Measurements from ENCODE around the gene EP400.

EP400 gene

GRCh38 chr12:131915000-131915689, 34.6 kb upstream of the EP400 start (continued):
- TF ChIP-seq ZNF785 (tag by site-specific recombination; IDR thresholded peaks at IDR 0.05) (no peak), CTCF (tag by site-specific recombination; IDR thresholded peaks at IDR 0.05) (no peak), ZNF558 (tag by site-specific recombination; IDR thresholded peaks at IDR 0.05) (no peak), GLIS1 (tag by site-specific recombination; IDR thresholded peaks at IDR 0.05) (no peak), ZNF449 (tag by site-specific recombination; IDR thresholded peaks at IDR 0.05) (no peak)

GRCh38 chr12:131915823-131916222, 33.9 kb upstream of the EP400 start:
- CTCF ChIA-PET, result interaction anchor here (1.8 kb wide), 1 partner anchor 72 kb away, joined by 4 read pairs; no protein-coding TSS in a partner anchor
- Histone ChIP-seq H3K36me3 (ENCODE audit: control insufficient read depth in 2 of 2, insufficient read depth in 1 of 2, low read length in 2 of 2) (peaks cover 0 to 87% of the 10 kb centered on the region in 2 experiments; a peak in 2 of 3 replicates), H3K27ac (ENCODE audit: extremely low read depth, low read depth, low read length) (no peak overlapping the region), H3K9me3 (ENCODE audit: control insufficient read depth, insufficient read depth, low read depth, low read length) (no peaks in the 10 kb centered on the region), H3K4me3 (ENCODE audit: low read depth, low read length) (no peak overlapping the region), H3K4me1 (ENCODE audit: control insufficient read depth, insufficient read depth, low read length) (peaks cover 5% of the 10 kb centered on the region)
- peak; percentile 69; the same call in 1 of the 2 replicates for TF ChIP-seq GLIS2 (tag by site-specific recombination; IDR thresholded peaks at IDR 0.05)
- no peak for TF ChIP-seq ZNF10 (tag by site-specific recombination; IDR thresholded peaks at IDR 0.05)
- peak; percentile 40; the same call in 1 of the 2 replicates for TF ChIP-seq HIC1 (tag by site-specific recombination; IDR thresholded peaks at IDR 0.05)
- POLR2A ChIA-PET, result no interaction called here

GRCh38 chr12:131916306-131917138, 33.2 kb upstream of the EP400 start:
- POLR2A ChIA-PET, result no interaction called here
- Histone ChIP-seq H3K4me1 (ENCODE audit: control insufficient read depth, insufficient read depth, low read length) (peaks cover 5% of the 10 kb centered on the region), H3K27ac (ENCODE audit: extremely low read depth, low read depth, low read length) (no peak overlapping the region), H3K36me3 (ENCODE audit: control insufficient read depth in 2 of 2, insufficient read depth in 1 of 2, low read length in 2 of 2) (peaks cover 0 to 87% of the 10 kb centered on the region in 2 experiments; a peak in 2 of 3 replicates), H3K9me3 (ENCODE audit: control insufficient read depth, insufficient read depth, low read depth, low read length) (no peaks in the 10 kb centered on the region), H3K4me3 (ENCODE audit: low read depth, low read length) (no peak overlapping the region)
- TF ChIP-seq BCL11B (tag by site-specific recombination; IDR thresholded peaks at IDR 0.05; ENCODE audit: low read depth) (no peak), SCRT2 (tag by site-specific recombination; IDR thresholded peaks at IDR 0.05) (0 out of 2 replicates have a peak, but pooled peaks have one; percentile 15)
- CTCF ChIA-PET, result interaction anchor here (1.8 kb wide), 1 partner anchor 73 kb away, joined by 4 read pairs; no protein-coding TSS in a partner anchor

- H3K36me3 ChIP-seq (ENCODE audit: control insufficient read depth in 2 of 2, insufficient read depth in 1 of 2, low read length in 2 of 2), result peaks cover 0 to 87% of the 10 kb centered on the region in 2 experiments; a peak in 2 of 3 replicates
- no peak overlapping the region for H3K4me3 ChIP-seq (ENCODE audit: low read depth, low read length)
- ChIA-PET POLR2A (no interaction called here), CTCF (interaction anchor here (0.9 kb wide), 1 partner anchor 57 kb away, joined by 3 read pairs; no protein-coding TSS in a partner anchor)
- H3K27ac ChIP-seq (ENCODE audit: extremely low read depth, low read depth, low read length), result no peak overlapping the region
- no peaks in the 10 kb centered on the region for H3K9me3 ChIP-seq (ENCODE audit: control insufficient read depth, insufficient read depth, low read depth, low read length)
- H3K4me1 ChIP-seq (ENCODE audit: control insufficient read depth, insufficient read depth, low read length), result peaks cover 3% of the 10 kb centered on the region
- no peak for TF ChIP-seq AEBP2 (tag by site-specific recombination; IDR thresholded peaks at IDR 0.05; ENCODE audit: borderline replicate concordance)
- no peak for TF ChIP-seq PBX3 (CRISPR knock-in tag; IDR thresholded peaks at IDR 0.05)
- no peak for TF ChIP-seq ZNF776 (tag by site-specific recombination; IDR thresholded peaks at IDR 0.05; ENCODE audit: borderline replicate concordance)
- TF ChIP-seq ZNF202 (tag by site-specific recombination; IDR thresholded peaks at IDR 0.05; ENCODE audit: borderline replicate concordance), result no peak
- TF ChIP-seq ZNF37A (tag by site-specific recombination; IDR thresholded peaks at IDR 0.05), result no peak
- TF ChIP-seq ZNF488 (tag by site-specific recombination; IDR thresholded peaks at IDR 0.05), result no peak
- no peak for TF ChIP-seq WT1 (tag by site-specific recombination; IDR thresholded peaks at IDR 0.05)
Observed at GRCh38 chr12:131917139-131917710, 32.5 kb upstream of the EP400 start.
